Gastrocnemius medialis (tissue), 4 donors: ENCODE data around the gene AUTS2. TPM values are rescaled to one million over a fixed set of nuclear protein-coding genes. Genes with fewer than 3 reads are reported as not detected.
A peak's percentile ranks its signal among the peaks of the same experiment; 100 is the strongest.

Experiments
- ATAC-seq, 2 donors: fragments of 150-250 bp; one replicate each; pipeline ENCODE4 v1.9.1; 2016
- DNase-seq, 2 donors: peaks; one replicate each; pipeline ENCODE4 v3.0.0-alpha.2; 2019
- H3K27ac ChIP-seq, 4 donors: fragments of 200-600 bp; sonication (generic); 1 replicate in 1 of 4; 2 replicates in 3 of 4; pipeline ENCODE4 v1.5.1; 2016 to 2018; ENCODE audit warnings: mild to moderate bottlenecking in 2 of 4, moderate library complexity in 1 of 4
- H3K27me3 ChIP-seq, 3 donors: fragments of 200-600 bp; sonication (generic) in 2 of 3; 1 replicate in 1 of 3; 2 replicates in 2 of 3; pipeline versions ENCODE4 v1.5.1 to v1.6.0; 2016 to 2019; ENCODE audit warnings: mild to moderate bottlenecking in 1 of 3, moderate library complexity in 1 of 3
- H3K36me3 ChIP-seq, 2 donors: fragments of 200-600 bp; sonication (generic) in 1 of 2; one replicate each; pipeline ENCODE4 v1.5.1; 2017 to 2018
- H3K4me1 ChIP-seq, 2 donors: fragments of 200-600 bp; sonication (generic) in 1 of 2; one replicate each; pipeline ENCODE4 v1.5.1; 2016 to 2017; ENCODE audit warnings: mild to moderate bottlenecking in 2 of 2
- H3K4me3 ChIP-seq, 4 donors: fragments of 200-600 bp; sonication (generic) in 3 of 4; 1 replicate in 1 of 4; 2 replicates in 3 of 4; pipeline ENCODE4 v1.5.1; 2016 to 2019; ENCODE audit warnings: mild to moderate bottlenecking in 2 of 4
- H3K9me3 ChIP-seq, 3 donors: fragments of 200-600 bp; sonication (generic) in 2 of 3; 1 replicate in 1 of 3; 2 replicates in 2 of 3; pipeline ENCODE4 v1.5.1; 2016 to 2019
- CTCF ChIP-seq, 5 experiments: fragments of 450-650 bp in 3 of 5; fragments of 200-600 bp in 2 of 5; sonication (generic) in 2 of 5; IDR thresholded peaks in 4 of 5; conservative IDR thresholded peaks in 1 of 5; 1 replicate in 4 of 5; 2 replicates in 1 of 5; pipeline ENCODE4 v1.5.1; 2016 to 2019; ENCODE audit warnings: antibody characterized with exemption in 5 of 5, mild to moderate bottlenecking in 3 of 5, moderate library complexity in 3 of 5
- POLR2A ChIP-seq, 2 donors: fragments of 450-650 bp; IDR thresholded peaks; one replicate each; pipeline ENCODE4 v1.6.1; 2017; ENCODE audit warnings: antibody characterized with exemption in 2 of 2, mild to moderate bottlenecking in 2 of 2, moderate library complexity in 2 of 2
- in situ Hi-C, 4 donors: fragments of 200-750 bp; cut with MboI; loops; one replicate each; pipeline versions ENCODE4 v1.15.0 to v1.8.0; 2017; ENCODE audit warnings: low sequenced_read_pairs in 4 of 4
- intact Hi-C: fragments of 100-400 bp; cut with DNase I; formaldehyde crosslinking; loops from one replicate; pipeline ENCODE4 v1.15.1; 2023; ENCODE audit warnings: low total_unique reads
- total RNA-seq, 4 donors: library from RNA; depleted of rRNA; stranded (reverse); fragments of >200 nt; gene quantifications; one replicate each; pipeline versions ENCODE4 v1.1.0 to v1.2.3, GENCODE V29; 2016

AUTS2 gene
- total RNA-seq, 4 donors from 2014 or later: 2.5 to 16.2 (median 8.5) TPM

DNA sequence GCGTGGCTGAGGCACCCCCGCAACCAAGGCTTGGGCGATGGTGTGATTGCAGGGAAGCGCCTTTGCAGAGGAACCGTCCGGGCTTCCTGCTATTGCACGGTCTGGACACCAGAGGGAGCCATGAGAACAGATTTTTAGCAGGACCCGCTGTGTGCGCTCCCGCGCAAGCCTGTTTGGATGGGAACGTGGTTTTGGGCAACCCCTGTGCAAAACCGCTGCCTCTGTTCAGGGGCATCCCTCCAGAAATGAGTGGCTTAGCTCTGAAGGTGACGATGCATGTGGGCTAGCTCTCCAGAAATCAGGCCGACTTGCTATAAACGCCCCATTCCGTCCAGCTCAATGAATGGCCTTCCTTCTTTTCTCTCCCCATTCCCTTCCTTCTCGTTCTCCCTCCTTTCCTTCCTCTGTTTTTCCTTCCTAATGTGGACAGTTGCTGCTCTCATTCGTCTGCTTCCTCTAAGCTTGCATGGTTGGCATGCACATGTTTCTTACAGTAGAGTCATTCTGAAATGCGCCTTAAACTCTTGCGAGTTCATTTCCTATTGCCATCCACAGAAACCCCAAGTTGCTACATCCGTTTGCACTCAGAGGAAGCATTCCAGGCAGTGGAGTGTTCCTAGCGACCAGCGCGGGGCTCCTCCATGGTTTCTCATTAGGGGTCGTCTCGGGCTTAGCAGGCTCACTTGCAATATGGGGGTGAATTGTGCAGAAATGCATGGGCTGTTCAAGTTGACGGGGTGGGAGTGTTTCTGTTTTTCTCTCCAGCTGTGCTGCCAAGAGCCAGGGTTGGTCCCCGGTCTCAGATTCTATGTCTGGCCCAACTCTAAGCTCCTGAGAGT lies 1231.2 kb downstream of the AUTS2 start:
- Histone ChIP-seq H3K4me3 (no peak overlapping the region), H3K36me3 (no peaks in the 10 kb centered on the region), H3K4me1 (no peaks in the 10 kb centered on the region), H3K27ac (no peak overlapping the region), H3K27me3 (peaks cover 0 to 3% (median 0%) of the 10 kb centered on the region in 3 donors), H3K9me3 (no peaks in the 10 kb centered on the region)
- intact Hi-C loops: loop anchor here (1.0 kb wide), 1 partner anchor 904 kb away; no protein-coding TSS in a partner anchor
- DNase-seq (peak; percentile 28 to 38), ATAC-seq (peak; percentile 62 to 76)
- in situ Hi-C loops: no loop called here
- TF ChIP-seq POLR2A (IDR thresholded peaks at IDR 0.05): no peak
- TF ChIP-seq CTCF (IDR thresholded peaks at IDR 0.05 in 4 of 5, conservative IDR thresholded peaks at IDR 0.05 in 1 of 5): peak; percentile 53 to 89 (median 71)

- in situ Hi-C loops (no loop called here), intact Hi-C loops (no loop called here)
- no peaks in the 10 kb centered on the region for H3K4me1 ChIP-seq
These were observed 1231.8 kb downstream of the AUTS2 start for GRCh38 chr7:70830060-70830395.

GRCh38 chr7:70830426-70830825 lies 1232.2 kb downstream of the AUTS2 start:
- Histone ChIP-seq H3K27me3 (peaks cover 0 to 3% (median 0%) of the 10 kb centered on the region in 3 donors), H3K36me3 (no peaks in the 10 kb centered on the region), H3K27ac (no peak overlapping the region), H3K4me1 (no peaks in the 10 kb centered on the region), H3K9me3 (no peaks in the 10 kb centered on the region), H3K4me3 (no peak overlapping the region)
- DNase-seq (no peak), ATAC-seq (no peak)
- TF ChIP-seq POLR2A (IDR thresholded peaks at IDR 0.05) (no peak), CTCF (IDR thresholded peaks at IDR 0.05 in 4 of 5, conservative IDR thresholded peaks at IDR 0.05 in 1 of 5) (no peak)
- in situ Hi-C loops: no loop called here
- intact Hi-C loops: no loop called here

More at GRCh38 chr7:70830060-70830395, 1231.8 kb downstream of the AUTS2 start:
- ATAC-seq (no peak), DNase-seq (no peak)
- TF ChIP-seq CTCF (IDR thresholded peaks at IDR 0.05 in 4 of 5, conservative IDR thresholded peaks at IDR 0.05 in 1 of 5): no peak
- TF ChIP-seq POLR2A (IDR thresholded peaks at IDR 0.05): no peak
- H3K27me3 ChIP-seq: peaks cover 0 to 3% (median 0%) of the 10 kb centered on the region in 3 donors
- H3K4me3 ChIP-seq: no peak overlapping the region
- no peaks in the 10 kb centered on the region for H3K36me3 ChIP-seq
- no peaks in the 10 kb centered on the region for H3K9me3 ChIP-seq
- H3K27ac ChIP-seq: no peak overlapping the region

GRCh38 chr7:70833726-70834125 lies 1235.5 kb downstream of the AUTS2 start:
- Histone ChIP-seq H3K9me3 (no peaks in the 10 kb centered on the region), H3K36me3 (no peaks in the 10 kb centered on the region), H3K4me1 (no peaks in the 10 kb centered on the region), H3K27ac (no peak overlapping the region), H3K4me3 (no peak overlapping the region), H3K27me3 (peaks cover 0 to 3% (median 0%) of the 10 kb centered on the region in 3 donors)
- no peak for DNase-seq
- no peak for TF ChIP-seq POLR2A (IDR thresholded peaks at IDR 0.05)
- TF ChIP-seq CTCF (IDR thresholded peaks at IDR 0.05 in 4 of 5, conservative IDR thresholded peaks at IDR 0.05 in 1 of 5): no peak
- intact Hi-C loops: no loop called here
- ATAC-seq: no peak
- in situ Hi-C loops: no loop called here
